Mesendoderm (in vitro differentiated cells): ENCODE measurements around the gene CDC42EP4.
"Not testable (repeated sequence)": the region's sequence is repeated elsewhere in the genome, so short reads cannot be mapped to it uniquely, and the experiment has no call there.

Experiments
- DNase-seq: peaks from one replicate; pipeline ENCODE4 v3.0.0; 2013
- H2AK5ac ChIP-seq: 2 replicates; pipeline ENCODE4 v1.6.1; 2013; ENCODE audit warnings: low read length, inconsistent platforms
- H2BK120ac ChIP-seq: 2 replicates; pipeline ENCODE4 v1.6.1; 2013; ENCODE audit warnings: low read depth, mild to moderate bottlenecking, low read length, moderate library complexity, mixed read lengths
- H2BK15ac ChIP-seq: replicated peaks from 2 replicates; pipeline ENCODE4 v1.6.1; 2013; ENCODE audit warnings: low read depth, mild to moderate bottlenecking, moderate library complexity
- H2BK5ac ChIP-seq: 2 replicates; pipeline ENCODE4 v1.6.1; 2013; ENCODE audit warnings: low read length, inconsistent platforms
- H3K18ac ChIP-seq: 2 replicates; pipeline ENCODE4 v1.6.1; 2013; ENCODE audit warnings: mild to moderate bottlenecking, low read length, mixed read lengths
- H3K23ac ChIP-seq: one replicate; pipeline ENCODE4 v1.6.1; 2013; ENCODE audit warnings: low read length
- H3K27ac ChIP-seq: 2 replicates; pipeline ENCODE4 v1.5.1; 2013; ENCODE audit warnings: low read depth, mild to moderate bottlenecking, inconsistent platforms, low read length, moderate library complexity
- H3K27me3 ChIP-seq: 2 replicates; pipeline ENCODE4 v1.6.1; 2013; ENCODE audit warnings: low read length, control low read depth, mild to moderate bottlenecking, inconsistent platforms; ENCODE audit not compliant: insufficient read depth, poor library complexity
- H3K36me3 ChIP-seq: 2 replicates; pipeline ENCODE4 v1.6.1; 2013; ENCODE audit warnings: low read length, inconsistent platforms; ENCODE audit not compliant: control insufficient read depth, insufficient read depth
- H3K4ac ChIP-seq: one replicate; pipeline ENCODE4 v1.6.1; 2013; ENCODE audit warnings: low read depth, mild to moderate bottlenecking, low read length, moderate library complexity
- H3K4me1 ChIP-seq: 2 replicates; pipeline ENCODE4 v1.6.1; 2013; ENCODE audit warnings: low read depth, low read length, inconsistent platforms; ENCODE audit not compliant: control insufficient read depth
- H3K4me2 ChIP-seq: 2 replicates; pipeline ENCODE4 v1.6.1; 2013; ENCODE audit warnings: low read length
- H3K4me3 ChIP-seq: 2 replicates; pipeline ENCODE4 v1.5.1; 2013; ENCODE audit warnings: mild to moderate bottlenecking, low read length
- H3K56ac ChIP-seq: one replicate; pipeline ENCODE4 v1.6.1; 2013; ENCODE audit warnings: low read length
- H3K79me1 ChIP-seq: 2 replicates; pipeline ENCODE4 v1.6.1; 2013; ENCODE audit warnings: low read length, inconsistent platforms
- H3K79me2 ChIP-seq: 2 replicates; pipeline ENCODE4 v1.6.1; 2013; ENCODE audit warnings: mild to moderate bottlenecking, low read length; ENCODE audit not compliant: control insufficient read depth, insufficient read depth
- H3K9ac ChIP-seq: 2 replicates; pipeline ENCODE4 v1.6.1; 2013; ENCODE audit warnings: low read length, inconsistent platforms
- H4K5ac ChIP-seq: one replicate; pipeline ENCODE4 v1.6.1; 2013; ENCODE audit warnings: low read length
- H4K8ac ChIP-seq: one replicate; pipeline ENCODE4 v1.6.1; 2013; ENCODE audit warnings: low read depth, mild to moderate bottlenecking, control low read depth, low read length, moderate library complexity
- WGBS: extraction: QIAGEN DNeasy Blood & Tissue Kit; methylation state at CpG from one replicate; pipeline ENCODE4 v1.1.7; 2013; ENCODE audit warnings: low lambda C conversion rate, missing lambda C conversion rate; ENCODE audit not compliant: insufficient coverage; ENCODE audit errors: extremely low coverage; 5-methylcytosine and 5-hydroxymethylcytosine counted together

The CDC42EP4 gene

DNA sequence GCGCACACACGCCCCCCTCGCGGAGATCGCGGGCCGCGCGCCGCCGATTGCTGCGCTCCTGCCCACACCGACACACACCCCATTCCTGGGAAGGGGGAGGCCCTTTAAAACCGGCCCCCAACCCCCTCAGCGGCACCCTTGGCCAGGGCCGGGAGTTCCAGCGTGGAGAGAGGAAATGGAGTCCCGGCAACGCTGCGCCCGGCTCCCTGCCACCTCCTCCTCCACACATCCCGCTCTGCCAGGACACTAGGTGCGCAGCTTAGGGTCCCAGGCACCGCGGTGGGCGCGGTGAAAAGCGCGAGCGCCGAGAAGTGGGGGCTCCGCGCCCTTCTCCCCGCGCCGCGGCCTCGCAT is 397 bp downstream of the CDC42EP4 start:
- Histone ChIP-seq H3K18ac (peak overlapping the region; percentile 15), H2BK120ac (no peak overlapping the region), H4K5ac (no peak overlapping the region), H2BK15ac (no peak overlapping the region), H3K27ac (peak overlapping the region; percentile 63), H3K56ac (peak overlapping the region; percentile 98), H3K4ac (peak overlapping the region; percentile 73), H3K23ac (peak overlapping the region; percentile 57), H3K36me3 (no peaks in the 10 kb centered on the region), H3K27me3 (no peaks in the 10 kb centered on the region), H3K79me2 (peaks cover 27% of the 10 kb centered on the region), H3K9ac (peak overlapping the region; percentile 97), H3K4me1 (peaks cover 17% of the 10 kb centered on the region), H3K4me3 (peak overlapping the region; percentile 93), H4K8ac (no peak overlapping the region), H2AK5ac (no peak overlapping the region), H3K79me1 (peaks cover 18% of the 10 kb centered on the region), H2BK5ac (peak overlapping the region; percentile 54), H3K4me2 (peak overlapping the region; percentile 84)
- DNase-seq = no peak
- WGBS = no CpG with 5 or more reads among the region's 38 CpGs

DNA sequence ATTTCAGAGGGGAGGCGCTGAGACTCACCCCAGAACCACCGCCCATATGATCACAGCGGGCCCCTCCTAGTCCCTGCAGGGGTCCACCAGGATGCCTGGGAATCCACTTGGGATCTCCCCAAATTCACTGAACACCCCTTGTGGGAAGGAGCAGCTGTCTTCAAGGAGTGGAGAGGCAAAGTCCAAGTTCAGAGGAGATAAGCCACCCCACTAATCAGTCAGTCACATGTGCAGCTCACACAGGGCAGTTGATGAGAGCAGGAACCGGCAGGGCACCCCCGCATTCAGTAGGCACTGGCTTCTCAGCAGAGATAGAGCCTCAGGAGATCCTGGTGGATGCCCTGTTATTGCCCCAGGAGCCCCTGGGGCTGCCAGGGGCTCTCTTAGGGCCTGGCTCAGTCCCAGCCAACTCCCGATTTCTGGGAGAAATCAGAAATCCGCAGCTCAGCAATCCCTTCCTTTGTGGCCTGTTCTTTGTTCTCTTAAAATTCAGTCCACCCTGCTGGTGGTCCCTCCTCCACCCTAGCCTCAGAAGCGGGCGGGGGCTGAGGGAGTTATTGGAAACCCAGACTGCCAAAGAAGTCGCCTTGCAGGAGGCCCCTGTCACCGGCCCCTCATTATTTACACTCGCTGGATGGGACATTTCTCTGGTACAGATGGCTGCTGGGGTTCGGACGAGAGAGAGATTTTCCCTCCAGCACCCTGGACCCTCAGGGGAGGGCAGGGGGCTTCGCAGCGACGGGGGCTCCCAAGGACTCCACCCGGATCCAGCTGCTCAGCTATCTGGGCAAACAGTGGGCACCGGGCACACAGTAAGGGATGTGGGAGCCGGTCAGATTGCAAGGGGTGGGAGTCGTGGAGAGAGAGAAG is 1.8 kb downstream of the CDC42EP4 start:
- Histone ChIP-seq H4K8ac (no peak overlapping the region), H2AK5ac (no peak overlapping the region), H3K4me1 (peaks cover 23% of the 10 kb centered on the region), H3K4me2 (peak overlapping the region; percentile 53), H3K79me2 (peaks cover 34% of the 10 kb centered on the region), H3K4me3 (peak overlapping the region; percentile 93), H3K4ac (peak overlapping the region; percentile 9), H3K18ac (peak overlapping the region; percentile 88), H2BK5ac (peak overlapping the region; percentile 20), H3K27ac (peak overlapping the region; percentile 84), H2BK120ac (no peak overlapping the region), H3K79me1 (peaks cover 21% of the 10 kb centered on the region), H3K36me3 (no peaks in the 10 kb centered on the region), H3K9ac (peak overlapping the region; percentile 97), H4K5ac (no peak overlapping the region), H3K56ac (peak overlapping the region; percentile 98), H2BK15ac (no peak overlapping the region), H3K23ac (peak overlapping the region; percentile 48), H3K27me3 (no peaks in the 10 kb centered on the region)
- DNase-seq = no peak
- WGBS = no CpG with 5 or more reads among the region's 21 CpGs

DNA sequence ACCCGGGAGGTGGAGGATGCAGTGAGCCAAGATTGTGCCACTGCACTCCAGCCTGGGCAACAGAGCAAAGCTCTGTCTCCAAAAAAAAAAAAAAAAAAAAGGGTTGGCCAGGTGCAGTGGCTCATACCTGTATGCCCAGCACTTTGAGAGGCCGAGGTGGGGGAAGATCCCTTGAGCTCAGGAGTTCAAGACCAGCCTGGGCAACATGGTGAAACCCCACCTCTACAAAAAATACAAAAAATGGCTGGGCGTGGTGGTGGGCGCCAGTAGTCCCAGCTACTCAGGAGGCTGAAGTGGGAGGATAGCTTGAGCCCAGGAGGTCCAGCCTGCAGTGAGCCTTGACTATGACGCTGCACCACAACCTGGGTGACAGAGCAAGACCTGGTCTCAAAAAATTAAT is 2.8 kb downstream of the CDC42EP4 start:
- H3K79me1 ChIP-seq = peaks cover 24% of the 10 kb centered on the region
- not testable (repeated sequence) for H3K4ac ChIP-seq, H3K56ac ChIP-seq, H3K9ac ChIP-seq, H3K27ac ChIP-seq, H3K4me3 ChIP-seq, H2AK5ac ChIP-seq, H3K4me2 ChIP-seq, H2BK15ac ChIP-seq, H3K36me3 ChIP-seq, H3K18ac ChIP-seq, H2BK5ac ChIP-seq, H4K5ac ChIP-seq, H3K27me3 ChIP-seq, H4K8ac ChIP-seq, H3K23ac ChIP-seq, DNase-seq, H2BK120ac ChIP-seq
- WGBS = no CpG with 5 or more reads among the region's 5 CpGs
- H3K79me2 ChIP-seq = peaks cover 36% of the 10 kb centered on the region
- H3K4me1 ChIP-seq = peaks cover 27% of the 10 kb centered on the region

DNA sequence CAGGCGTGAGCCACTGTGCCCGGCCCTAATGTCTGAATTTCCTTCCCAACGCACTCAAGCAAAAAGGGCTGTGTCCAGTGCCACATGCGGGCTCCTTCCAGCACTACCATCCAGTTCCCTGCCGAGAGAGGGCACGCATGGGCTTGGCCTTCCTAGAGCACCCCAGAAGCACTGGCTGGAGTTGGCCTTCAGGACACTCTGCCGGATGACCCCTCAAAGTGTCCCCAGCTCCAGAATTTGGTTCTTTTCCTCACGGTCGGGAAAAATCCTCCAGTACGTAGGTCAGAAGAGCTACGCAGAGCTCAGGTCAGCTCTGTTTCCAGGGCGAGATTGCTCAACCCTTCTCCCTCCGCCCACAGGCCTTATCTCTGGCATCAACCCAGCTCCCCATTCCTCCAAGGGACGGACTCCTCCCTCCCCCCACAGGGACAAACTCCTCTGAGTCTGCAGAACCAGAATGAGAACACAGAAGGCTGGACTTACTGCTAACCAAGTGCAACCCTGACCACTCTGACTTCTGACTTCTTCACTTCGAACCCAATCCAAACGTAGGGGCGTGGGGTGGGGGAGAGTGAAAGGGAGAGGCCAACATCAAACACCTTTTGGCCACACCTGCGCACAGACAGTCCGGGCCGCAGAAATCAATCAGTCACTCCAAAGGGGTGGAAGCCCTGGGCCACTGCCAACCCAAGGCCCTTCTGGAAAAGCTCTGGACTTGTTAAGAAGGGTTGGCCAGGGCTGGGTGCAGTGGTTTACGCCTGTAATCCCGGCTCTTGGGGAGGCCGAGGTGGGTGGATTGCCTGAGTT is 3.6 kb downstream of the CDC42EP4 start:
- DNase-seq = peak; percentile 84
- H3K79me2 ChIP-seq = peaks cover 40% of the 10 kb centered on the region

DNA sequence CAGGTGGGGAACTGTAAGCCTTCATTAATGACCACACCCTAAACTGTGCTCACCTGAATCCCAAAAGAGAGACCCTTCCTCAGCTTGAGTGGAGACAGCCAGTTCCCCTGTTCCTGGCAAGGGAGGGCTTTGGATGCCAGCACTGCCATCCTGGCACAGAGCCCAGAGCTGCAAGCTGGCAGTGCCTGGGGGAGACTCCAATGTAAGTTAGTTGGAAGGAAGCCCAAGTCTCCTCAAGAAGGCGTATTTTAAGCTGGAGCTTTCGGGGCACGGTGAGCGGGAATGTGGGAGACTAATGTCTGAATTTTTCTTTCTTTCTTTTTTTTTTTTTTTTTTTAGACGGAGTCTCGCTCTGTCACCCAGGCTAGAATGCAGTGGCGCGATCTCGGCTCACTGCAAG is 4.7 kb downstream of the CDC42EP4 start:
- Histone ChIP-seq H3K4me2 (no peak overlapping the region), H3K23ac (no peak overlapping the region), H3K18ac (no peak overlapping the region), H3K4me1 (peaks cover 25% of the 10 kb centered on the region), H2BK15ac (no peak overlapping the region), H2BK5ac (no peak overlapping the region), H3K9ac (no peak overlapping the region), H3K79me1 (peaks cover 26% of the 10 kb centered on the region), H3K56ac (no peak overlapping the region), H3K4me3 (no peak overlapping the region), H2AK5ac (no peak overlapping the region), H3K36me3 (no peaks in the 10 kb centered on the region), H4K8ac (no peak overlapping the region), H3K27ac (no peak overlapping the region), H3K4ac (no peak overlapping the region), H2BK120ac (no peak overlapping the region), H3K27me3 (no peaks in the 10 kb centered on the region), H4K5ac (no peak overlapping the region), H3K79me2 (peaks cover 42% of the 10 kb centered on the region)
- DNase-seq = no peak
- WGBS = no CpG with 5 or more reads among the region's 9 CpGs

More for the DNA sequence above, 3.6 kb downstream of the CDC42EP4 start:
- no peak overlapping the region for H4K8ac ChIP-seq
- no peak overlapping the region for H4K5ac ChIP-seq
- no peaks in the 10 kb centered on the region for H3K36me3 ChIP-seq
- no peak overlapping the region for H3K4ac ChIP-seq
- peaks cover 27% of the 10 kb centered on the region for H3K4me1 ChIP-seq
- no peaks in the 10 kb centered on the region for H3K27me3 ChIP-seq
- H3K18ac ChIP-seq = no peak overlapping the region
- H2BK5ac ChIP-seq = no peak overlapping the region
- no CpG with 5 or more reads among the region's 23 CpGs for WGBS
- H3K27ac ChIP-seq = no peak overlapping the region
- H3K4me3 ChIP-seq = no peak overlapping the region
- no peak overlapping the region for H2BK120ac ChIP-seq
- peaks cover 26% of the 10 kb centered on the region for H3K79me1 ChIP-seq
- peak overlapping the region; percentile 55 for H3K9ac ChIP-seq
- H3K23ac ChIP-seq = no peak overlapping the region
- peak overlapping the region; percentile 2 for H3K4me2 ChIP-seq
- H2BK15ac ChIP-seq = no peak overlapping the region
- no peak overlapping the region for H2AK5ac ChIP-seq
- peak overlapping the region; percentile 11 for H3K56ac ChIP-seq
